GM19351 (cell line): Measurements from ENCODE around the gene PELI2.
"Not testable (repeated sequence)": the region's sequence is repeated elsewhere in the genome, so short reads cannot be mapped to it uniquely, and the experiment has no call there.

Experiments used
- ATAC-seq: cut with Tn5 transposase; IDR thresholded peaks from one replicate; pipeline ENCODE4 v1.9.1; 2021; ENCODE audit warnings: mild to moderate bottlenecking, moderate library complexity; ENCODE audit not compliant: unreplicated experiment

The PELI2 gene

DNA sequence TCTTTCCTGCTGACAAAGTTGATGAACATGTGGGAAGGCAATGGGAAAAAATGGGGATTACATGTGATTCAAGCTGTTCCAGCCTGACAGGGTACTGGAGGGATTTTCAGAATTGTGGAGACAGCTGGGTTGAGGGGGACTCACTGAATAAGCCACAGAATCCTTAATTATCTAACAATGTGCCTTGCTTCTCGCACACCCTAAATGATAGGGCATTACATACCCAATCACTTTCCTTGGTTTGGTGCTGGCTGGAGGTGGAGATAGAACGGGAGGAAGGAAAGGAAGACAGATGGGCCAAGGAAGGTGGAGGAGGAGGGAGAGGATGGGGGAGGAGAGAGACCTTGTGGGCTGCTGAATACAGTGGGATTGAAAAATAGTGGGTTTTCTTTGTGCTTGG is 20.7 kb downstream of the PELI2 start:
- no peak for ATAC-seq

DNA sequence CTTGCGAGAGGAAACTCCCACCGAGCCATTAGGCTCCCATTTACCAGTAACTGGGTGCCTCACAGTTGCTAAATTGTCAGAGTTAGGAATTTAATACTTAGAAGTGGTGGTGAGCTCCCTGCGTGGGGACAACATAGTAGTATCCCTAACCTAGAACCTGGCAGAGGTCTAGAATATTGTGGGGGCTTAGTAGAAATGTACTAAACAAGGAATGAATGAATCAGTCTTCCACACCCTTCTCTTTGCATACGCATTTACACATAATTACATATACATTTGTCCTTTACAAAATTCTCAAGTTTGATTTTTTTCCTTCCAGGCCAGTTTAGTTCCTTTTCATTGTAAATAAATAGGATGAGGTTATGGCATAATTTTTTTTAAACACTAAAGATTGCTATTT is 24.1 kb downstream of the PELI2 start:
- ATAC-seq, result no peak

DNA sequence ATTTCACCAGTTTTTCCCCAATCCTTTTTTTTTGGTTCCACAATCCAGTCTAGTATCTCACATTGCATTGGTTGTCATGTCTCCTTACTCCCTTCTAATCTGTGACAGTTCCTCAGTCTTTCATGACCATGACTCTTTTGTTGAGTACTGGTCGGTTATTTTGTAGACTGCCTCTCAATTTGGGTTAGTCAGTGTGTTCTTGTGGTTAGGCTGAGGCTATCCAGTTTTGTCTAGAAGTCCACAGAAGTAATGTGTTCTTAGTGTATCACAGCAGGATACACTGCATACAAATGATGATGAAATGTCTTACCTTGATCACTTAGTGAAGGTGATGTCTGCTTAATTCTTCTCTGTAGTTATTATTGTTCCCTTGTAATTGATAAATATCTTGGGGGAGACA is 24.8 kb downstream of the PELI2 start:
- ATAC-seq, result no peak

DNA sequence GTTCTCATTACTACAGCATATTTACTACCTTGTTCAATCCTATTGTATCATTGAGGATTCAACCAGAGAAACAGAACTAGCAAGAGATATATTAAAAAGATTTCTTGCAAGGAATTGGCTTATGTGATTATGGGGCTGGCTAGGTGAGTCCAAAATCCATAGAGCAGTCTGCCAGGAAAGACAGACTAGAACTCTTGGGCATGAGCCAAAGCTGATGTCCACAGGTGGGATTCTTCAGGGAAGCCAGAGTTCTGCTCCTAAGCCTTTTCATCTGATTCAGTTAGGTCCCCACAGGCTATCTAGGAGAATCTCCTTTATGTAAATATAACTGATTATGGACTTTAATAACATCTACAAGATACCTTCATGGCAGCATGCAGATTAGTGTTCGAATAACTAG is 26.0 kb downstream of the PELI2 start:
- ATAC-seq, result no peak

DNA sequence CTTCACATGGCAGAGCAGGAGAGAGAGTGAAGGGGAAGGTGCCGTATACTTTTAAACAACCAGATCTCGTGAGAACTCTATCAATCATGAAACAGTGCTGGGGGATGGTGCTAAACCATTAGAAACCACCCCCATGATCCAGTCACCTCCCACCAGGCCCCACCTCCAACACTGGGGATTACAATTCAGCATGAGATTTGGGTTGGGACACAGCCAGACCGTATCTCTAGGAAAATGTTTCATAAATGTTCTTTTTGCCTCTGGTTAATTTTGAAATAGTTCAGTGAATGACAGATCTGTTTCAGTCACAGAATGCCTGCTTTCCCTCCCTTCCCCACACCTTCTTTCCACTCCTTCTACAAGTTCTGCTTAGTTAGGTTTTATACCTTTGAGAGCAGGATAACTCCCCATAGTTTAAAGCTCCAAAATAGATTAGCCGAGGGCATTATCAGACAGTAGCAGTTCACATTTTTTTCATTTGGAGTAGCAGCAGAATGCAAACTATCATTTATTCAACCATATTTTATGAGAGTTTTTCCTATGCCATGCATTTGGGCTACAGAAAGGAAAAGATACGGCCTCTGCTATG is 27.1 kb downstream of the PELI2 start:
- ATAC-seq, result no peak

DNA sequence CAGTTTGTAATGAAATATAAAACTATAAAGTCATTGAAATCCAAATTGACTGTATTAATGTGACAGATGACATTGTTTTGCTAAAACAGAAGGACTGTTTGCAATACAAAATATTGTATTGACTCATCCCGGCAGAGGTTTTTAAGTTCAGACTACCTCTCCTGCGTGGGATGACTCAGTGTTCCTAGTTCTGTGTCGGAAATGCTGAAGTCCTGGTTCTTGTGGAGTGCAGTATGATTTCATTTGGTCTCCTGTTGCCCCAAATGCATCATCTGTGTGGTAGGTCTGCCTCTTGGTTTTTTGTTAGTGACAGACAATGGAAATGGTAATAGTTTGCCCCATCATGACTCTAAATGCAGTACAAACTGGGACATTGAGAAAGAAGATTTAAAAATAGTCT is 27.8 kb downstream of the PELI2 start:
- ATAC-seq, result no peak

DNA sequence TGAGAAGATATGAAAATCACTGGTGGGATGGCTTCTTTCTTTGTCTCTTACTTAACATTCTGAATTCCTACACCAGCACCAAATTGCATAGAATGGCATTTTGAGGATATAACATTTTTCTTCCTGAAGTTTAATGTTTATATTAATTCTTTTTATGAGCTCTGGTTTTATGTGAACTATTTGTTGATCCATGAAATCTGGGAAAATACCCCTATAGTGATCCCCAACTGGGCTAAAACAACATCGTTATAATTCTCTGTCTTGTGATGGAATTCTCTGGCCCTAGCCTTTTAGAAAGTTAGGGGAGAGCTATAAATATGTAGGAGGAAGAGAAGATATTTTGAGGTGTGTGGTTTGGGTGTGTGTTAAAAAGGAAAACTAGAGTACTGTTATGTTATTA is 29.2 kb downstream of the PELI2 start:
- ATAC-seq, result no peak

DNA sequence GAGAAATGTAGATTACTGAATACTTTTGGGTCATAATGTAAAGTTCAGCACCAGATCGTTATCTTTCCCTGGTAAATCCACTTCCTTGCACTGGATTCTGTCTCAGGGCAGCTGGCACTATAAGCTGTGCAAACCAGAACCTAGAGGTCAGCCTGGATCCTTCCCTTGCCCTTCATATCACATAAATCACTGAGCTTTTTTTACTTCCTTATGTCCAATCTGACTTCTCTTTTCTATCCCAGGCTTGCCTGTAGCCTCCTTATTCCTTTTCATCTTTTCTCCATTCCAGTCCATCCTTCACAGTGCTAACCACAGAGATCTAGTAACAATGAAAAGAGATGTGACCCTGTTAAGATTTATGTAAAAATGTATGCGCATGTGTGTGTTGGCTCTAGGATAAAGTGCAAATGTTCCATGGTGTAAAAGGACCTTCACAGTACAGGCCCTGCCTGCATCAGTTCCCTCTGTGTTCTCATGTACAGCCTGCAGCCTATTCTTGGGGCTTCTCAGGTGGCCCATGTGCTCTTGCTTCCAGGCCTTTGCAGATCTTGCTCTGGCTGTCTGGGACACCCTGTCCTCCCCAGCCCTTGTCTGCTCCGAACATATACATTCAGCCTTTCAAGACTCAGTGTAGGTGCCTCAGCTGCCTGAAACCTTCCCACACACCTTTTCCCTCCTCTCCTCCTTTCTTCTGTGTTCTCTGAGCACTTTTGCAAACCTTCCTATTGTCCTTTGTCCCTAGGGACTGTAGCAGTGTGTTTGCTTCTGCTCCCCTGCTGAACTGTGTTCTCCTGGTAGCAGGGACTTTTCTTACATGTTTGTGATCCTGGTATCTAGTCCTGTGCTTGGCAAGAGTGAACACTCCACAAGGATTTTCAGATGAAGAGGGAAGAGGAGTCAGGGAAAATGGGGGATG is 30.0 kb downstream of the PELI2 start:
- ATAC-seq, result no peak

DNA sequence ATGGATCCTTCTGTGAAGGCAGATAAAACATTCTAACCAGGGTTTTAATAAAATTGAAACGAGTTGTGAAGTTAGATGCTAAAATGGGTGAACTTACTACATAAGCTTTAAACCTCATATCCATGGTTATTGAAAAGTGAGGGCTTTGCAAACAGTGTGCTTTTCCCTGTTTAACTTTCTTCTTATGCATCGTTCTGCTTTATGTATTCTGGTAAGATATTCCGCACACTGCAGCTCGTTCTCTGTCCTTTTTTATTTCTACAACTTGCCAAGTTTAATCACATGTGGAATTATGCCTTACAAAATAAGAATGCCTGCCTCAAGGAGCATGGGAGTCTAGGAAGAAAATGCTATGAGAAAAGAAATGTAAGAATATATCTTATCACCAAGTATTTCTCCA is 30.9 kb downstream of the PELI2 start:
- ATAC-seq, result no peak

DNA sequence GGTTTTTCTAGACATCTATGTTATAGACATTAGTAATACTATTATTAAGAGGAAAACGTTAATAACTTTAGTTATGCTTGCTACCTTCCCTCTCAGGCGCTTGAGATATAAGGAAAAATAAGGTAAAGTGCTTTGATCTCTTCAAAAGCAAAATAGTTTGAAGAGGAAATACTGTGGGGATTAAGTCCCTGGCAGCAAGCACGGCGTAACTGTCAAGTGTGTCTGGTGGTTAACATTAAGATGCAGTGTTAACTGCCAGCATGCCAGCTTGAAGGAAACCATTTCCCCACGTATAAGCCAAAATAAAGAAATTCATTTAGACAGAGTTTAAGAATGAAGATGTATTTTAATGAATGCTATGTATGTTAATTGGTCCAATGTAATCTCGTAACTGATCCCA is 31.8 kb downstream of the PELI2 start:
- no peak for ATAC-seq

DNA sequence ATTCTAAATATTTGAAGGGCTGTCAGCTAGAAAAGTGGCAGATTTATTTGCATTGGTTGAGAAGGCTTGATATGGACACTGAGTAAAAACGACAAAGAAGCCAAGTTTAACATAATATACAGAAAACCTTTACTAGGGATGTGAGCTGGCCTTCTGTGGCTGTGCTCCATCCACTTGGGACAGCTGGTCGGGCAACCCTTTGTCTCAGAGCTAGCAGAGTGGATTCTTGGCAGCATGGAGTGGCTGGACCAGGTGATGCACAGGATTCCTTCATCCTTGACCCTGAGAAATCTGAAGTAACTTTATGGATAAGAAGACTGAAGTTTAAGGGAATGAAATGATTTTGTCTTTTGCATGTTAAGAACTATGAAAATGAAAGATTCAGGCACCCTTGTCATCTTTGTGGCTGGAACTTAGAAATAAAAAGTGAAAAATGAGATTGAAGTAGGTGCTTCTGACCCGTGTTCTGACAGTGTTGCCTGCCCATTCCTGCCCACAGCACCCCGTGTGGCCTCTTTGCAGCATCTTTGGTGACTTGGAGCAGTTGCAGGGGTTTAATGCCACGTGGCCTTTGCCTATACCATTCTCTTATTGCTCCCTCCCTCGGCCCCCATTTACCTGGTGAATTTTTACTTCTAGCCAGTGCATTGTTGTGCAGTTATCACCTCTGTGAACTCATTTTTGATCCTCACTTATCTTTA is 32.6 kb downstream of the PELI2 start:
- peak; percentile 47 for ATAC-seq

DNA sequence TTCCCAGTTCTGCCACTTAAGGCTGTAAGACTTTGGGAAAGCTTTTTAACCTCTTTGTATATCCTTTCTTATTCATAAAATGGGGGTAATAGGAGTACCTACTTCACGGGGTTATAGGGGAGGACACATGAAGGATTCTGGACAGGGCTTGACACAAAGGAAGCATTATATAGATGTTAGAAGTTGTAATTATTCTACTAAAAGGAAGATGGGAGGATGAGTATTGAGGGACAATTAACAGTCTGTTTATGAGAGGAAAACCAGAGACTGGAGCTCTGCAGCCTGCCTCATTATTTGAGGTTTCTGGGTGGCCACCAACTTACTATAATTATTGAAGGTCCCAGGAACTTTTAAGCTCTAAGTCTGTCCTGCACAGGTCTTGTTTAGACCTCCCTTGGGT is 34.0 kb downstream of the PELI2 start:
- no peak for ATAC-seq

DNA sequence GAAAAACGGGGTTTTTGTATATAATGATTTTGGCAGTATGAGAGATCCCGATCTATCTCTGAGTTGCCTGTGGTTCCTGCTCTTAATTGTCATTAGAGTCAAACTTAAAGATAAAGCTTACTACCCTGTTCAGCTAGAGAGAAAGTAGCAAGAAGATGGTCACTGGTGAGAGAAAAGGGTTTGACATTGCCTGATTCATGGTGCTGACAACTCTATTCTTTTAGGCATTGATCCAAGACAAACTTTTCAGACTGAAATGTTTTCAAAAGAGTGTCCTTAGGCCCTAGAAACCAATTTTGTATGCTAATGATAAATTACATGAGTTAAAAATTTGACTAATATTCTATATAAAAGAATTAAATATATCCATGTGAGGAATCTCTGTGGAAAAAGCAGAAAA is 35.1 kb downstream of the PELI2 start:
- ATAC-seq, result no peak

DNA sequence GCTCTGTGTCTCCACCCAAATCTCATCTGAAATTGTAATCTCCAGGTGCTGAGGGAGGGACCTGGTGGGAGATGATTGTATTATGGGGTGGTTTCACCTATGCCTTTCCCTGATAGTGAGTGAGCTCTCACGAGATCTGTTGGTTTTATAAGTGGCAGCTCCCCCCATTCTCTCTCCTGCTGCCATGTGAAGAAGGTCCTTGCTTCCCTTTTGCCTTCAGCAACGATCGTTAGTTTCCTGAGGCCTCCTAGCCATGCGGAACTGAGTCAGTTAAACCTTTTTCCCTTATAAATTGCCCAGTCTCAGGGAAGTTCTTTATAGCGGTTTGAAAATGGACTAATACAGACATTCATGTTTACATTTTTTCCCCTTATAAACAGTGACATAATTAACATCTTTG is 36.1 kb downstream of the PELI2 start:
- ATAC-seq, result no peak

DNA sequence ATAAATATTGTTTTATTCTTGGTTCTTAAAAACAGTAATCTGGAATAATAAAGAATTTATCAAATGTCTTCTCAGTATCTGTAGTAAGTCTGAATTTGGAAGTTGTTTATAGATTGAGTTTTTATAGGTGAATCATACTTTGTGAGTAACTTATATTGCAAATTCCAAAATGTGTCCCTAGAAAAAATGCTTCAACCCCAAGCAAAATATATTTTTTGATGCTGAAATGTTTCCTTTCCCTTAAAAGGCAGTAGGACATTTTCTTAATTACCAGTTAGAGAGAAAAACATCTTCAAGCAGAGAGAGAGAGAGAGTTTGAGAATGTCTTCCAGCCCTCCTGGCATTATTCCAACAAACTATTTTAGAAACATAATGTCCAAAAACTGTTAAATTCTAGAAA is 37.9 kb downstream of the PELI2 start:
- no peak for ATAC-seq

DNA sequence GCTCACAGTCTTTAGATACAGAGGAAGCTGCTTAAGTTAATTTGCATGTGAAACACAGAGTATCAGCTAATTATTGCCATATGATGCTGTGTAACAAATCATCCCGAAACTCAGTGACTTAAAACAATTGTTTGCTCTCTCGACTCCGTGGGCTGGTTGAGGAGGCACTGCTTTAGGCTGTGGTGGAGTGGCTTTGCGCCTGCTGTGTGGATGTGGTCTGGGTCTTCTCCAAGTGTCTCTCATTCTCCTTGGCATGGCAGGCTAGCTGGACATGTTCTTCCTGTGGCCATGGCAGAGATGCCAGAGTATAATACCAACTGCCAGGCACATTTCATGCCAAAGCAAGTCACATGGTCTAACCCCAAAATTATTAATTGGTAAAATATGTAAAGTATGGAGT is 40.9 kb downstream of the PELI2 start:
- no peak for ATAC-seq

DNA sequence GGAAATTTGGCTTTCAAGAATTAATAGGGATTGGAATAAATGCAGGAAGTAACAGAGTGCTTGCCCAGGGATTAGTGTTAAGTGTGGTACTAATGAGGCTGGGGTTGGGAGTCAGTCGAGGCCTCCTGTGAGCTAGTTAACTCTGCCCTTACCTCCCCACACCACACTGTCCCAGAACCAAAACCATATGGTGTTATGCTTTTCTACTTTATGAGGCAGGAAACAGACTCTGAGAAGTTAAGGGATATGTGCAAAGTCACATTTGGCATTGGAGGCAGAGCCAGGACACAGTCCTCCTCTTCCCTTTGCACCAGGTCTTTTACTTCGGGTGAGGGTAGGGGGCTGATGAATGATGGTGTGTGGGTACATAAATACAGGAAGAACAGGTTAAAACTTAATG is 41.9 kb downstream of the PELI2 start:
- no peak for ATAC-seq

DNA sequence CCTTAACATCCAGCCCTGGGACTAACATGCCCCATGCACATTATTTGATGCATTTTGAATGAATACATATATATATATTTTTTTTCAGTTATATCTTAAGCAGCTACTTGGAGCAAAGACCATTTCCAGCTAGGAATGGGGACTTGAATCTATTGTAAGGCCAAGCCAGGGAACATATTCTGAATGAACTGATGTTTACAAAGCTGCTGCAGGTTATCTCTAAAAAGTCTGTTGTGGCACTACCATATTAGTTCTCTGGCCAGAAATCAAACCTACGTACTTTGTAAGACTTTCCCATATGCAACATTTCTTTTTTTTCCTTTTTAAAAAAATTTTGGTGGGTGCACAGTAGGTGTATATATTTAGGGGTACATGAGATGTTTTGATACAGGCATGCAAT is 43.4 kb downstream of the PELI2 start:
- no peak for ATAC-seq

DNA sequence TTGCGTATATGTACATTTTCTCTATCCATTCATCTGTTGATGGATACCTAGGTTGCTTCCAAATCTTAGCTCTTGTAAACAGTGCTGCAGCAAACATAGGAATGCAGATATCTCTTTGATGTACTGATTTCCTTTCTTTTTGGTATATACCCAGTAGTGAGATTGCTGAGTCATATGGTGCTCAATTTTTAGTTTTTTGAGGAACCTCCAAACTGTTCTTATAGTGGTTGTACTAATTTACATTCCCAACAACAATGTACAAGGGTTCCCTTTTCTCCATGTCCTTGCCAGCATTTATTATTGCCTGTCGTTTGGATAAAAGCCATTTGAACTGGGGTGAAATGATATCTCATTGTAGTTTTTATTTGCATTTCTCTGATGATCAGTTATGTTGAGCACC is 44.3 kb downstream of the PELI2 start:
- no peak for ATAC-seq

DNA sequence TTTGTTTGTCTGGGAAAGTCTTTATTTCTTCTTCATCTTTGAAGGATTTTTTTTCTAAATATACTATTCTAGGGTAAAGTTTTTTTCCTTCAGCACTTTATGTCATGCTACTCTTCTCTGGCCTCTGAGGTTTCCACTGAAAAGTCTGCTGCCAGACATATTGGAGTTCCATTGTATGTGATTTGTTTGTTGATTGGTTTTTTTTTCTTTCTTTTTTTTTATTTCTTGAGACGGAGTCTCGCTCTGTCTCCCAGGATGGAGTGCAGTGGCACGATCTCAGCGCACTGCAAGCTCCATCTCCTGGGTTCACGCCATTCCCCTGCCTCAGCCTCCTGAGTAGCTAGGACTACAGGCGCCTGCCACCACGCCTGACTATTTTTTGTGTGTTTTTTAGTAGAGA is 48.4 kb downstream of the PELI2 start:
- ATAC-seq, result not testable (repeated sequence)

DNA sequence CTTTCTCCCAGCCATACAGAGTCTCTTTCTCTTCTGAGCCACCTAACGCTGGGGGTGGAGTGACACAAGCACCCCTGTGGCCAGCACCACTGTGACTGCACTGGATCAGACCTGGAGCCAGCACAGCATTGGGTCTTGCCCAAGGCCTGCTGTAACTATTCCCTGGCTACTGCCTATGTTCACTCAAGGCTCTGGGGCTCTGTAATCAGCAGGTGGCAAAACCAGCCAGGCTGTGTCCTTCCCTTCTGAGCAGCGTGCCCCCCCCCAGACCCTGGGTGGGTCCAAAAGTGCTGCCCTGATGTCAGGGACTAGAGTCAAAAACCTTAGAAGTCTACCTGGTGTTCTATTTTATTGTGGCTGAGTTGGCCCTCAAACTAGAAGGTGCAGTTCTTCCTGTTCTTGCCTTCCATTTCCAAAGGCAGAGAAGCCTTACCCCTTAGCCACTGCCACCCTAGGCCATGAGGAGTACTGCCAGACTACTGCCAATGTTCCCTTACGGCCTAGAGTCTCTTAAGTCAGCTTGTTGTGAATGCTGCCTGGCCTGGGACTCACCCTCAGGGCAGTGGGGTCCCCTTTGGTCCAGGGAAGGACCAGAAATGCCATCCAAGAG is 49.9 kb downstream of the PELI2 start:
- no peak for ATAC-seq

DNA sequence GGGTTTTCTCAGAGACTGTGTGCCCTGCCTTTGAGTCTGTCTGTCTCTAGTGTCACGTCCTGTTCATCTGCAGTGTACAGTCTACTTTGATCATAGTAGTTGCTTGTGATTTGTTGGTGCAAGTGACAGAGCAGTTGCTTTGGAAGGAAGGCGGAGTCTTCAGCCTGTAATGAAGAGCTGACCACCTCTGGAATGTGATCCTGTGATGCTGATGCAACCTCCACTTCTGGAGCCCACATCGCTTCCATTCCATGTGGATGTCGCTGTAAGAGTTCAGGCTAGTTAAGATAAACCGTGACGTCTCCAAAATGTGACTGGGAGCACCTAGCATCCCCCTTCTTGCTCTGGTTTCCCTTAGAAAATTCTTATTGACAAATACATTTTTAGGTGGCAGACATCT is 51.8 kb downstream of the PELI2 start:
- no peak for ATAC-seq
